HG02678 (cell line): Measurements from ENCODE around the gene TBC1D25.
A peak's percentile ranks its signal among the peaks of the same experiment; 100 is the strongest.
"Not testable (repeated sequence)": the region's sequence is repeated elsewhere in the genome, so short reads cannot be mapped to it uniquely, and the experiment has no call there.

Experiments used
- ATAC-seq: cut with Tn5 transposase; IDR thresholded peaks from one replicate; pipeline ENCODE4 v1.9.1; 2021; ENCODE audit warnings: mild to moderate bottlenecking, moderate library complexity; ENCODE audit not compliant: unreplicated experiment

The TBC1D25 gene

GRCh38 chrX:48555731-48556325 is 16.3 kb downstream of the TBC1D25 start:
- not testable (repeated sequence) for ATAC-seq

- no peak for ATAC-seq
Measured at GRCh38 chrX:48558271-48558670, 18.8 kb downstream of the TBC1D25 start.

GRCh38 chrX:48559636-48560035 is 20.1 kb downstream of the TBC1D25 start:
- ATAC-seq, result no peak

- ATAC-seq, result no peak
Measured at GRCh38 chrX:48560056-48560455, 20.5 kb downstream of the TBC1D25 start.

- no peak for ATAC-seq
Measured at GRCh38 chrX:48560681-48561080, 21.2 kb downstream of the TBC1D25 start.

GRCh38 chrX:48569958-48570357 is 30.4 kb downstream of the TBC1D25 start:
- ATAC-seq, result peak; percentile 37

GRCh38 chrX:48573690-48574269 is 34.3 kb downstream of the TBC1D25 start:
- ATAC-seq, result no peak

- peak; percentile 92 for ATAC-seq
Measured at GRCh38 chrX:48574270-48575266, 35.1 kb downstream of the TBC1D25 start, which contains the start of gene RBM3. TSS of gene RBM3 (plus strand) at chrX:48574484. CDS start at chrX:48575181, 697 bp downstream.

- no peak for ATAC-seq
Measured at GRCh38 chrX:48575642-48576041, 36.1 kb downstream of the TBC1D25 start.

GRCh38 chrX:48576108-48576507 is 36.6 kb downstream of the TBC1D25 start:
- no peak for ATAC-seq

GRCh38 chrX:48578661-48579128 is 39.2 kb downstream of the TBC1D25 start:
- no peak for ATAC-seq

- no peak for ATAC-seq
Measured at GRCh38 chrX:48579259-48579658, 39.7 kb downstream of the TBC1D25 start.

- ATAC-seq, result no peak
Measured at GRCh38 chrX:48580662-48581061, 41.1 kb downstream of the TBC1D25 start.

- ATAC-seq, result no peak
Measured at GRCh38 chrX:48584698-48585097, 45.2 kb downstream of the TBC1D25 start.

GRCh38 chrX:48589482-48590162 is 50.1 kb downstream of the TBC1D25 start:
- no peak for ATAC-seq

- ATAC-seq, result no peak
Measured at GRCh38 chrX:48590203-48591103, 50.9 kb downstream of the TBC1D25 start.

- no peak for ATAC-seq
Measured at GRCh38 chrX:48591255-48591791, 51.8 kb downstream of the TBC1D25 start.

GRCh38 chrX:48592971-48593370 is 53.5 kb downstream of the TBC1D25 start:
- no peak for ATAC-seq

- no peak for ATAC-seq
Measured at GRCh38 chrX:48595929-48596328, 56.4 kb downstream of the TBC1D25 start.
